ENCODE results near the gene SEC22A.

DNA sequence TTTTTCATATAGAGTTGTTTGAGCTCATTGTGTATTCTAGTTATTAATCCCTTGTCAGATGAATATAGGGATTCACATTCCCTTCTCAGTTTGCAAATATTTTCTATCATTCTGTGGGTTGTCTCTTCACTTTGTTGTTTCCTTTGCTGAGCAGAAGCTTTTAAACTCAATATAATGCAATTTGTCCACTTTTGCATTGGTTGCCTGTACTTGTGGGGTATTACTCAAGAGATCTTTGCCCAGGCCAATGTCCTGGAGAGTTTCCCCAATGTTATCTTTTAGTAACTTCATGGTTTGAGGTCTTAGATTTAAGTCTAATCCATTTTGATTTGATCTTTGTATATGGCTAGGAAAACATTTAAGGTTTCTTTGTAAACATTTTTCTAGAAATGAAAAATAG lies 24.8 kb downstream of the SEC22A start:
- no peak for TF ChIP-seq POLR2A (IDR thresholded peaks at IDR 0.05; ENCODE audit: low read depth, low read length)
- TF ChIP-seq POLR2AphosphoS5 (IDR thresholded peaks at IDR 0.05; ENCODE audit: low read depth, low read length): no peak

All from GM12892 (cell line).